Measurements from ENCODE around the gene CD276. TPM values are rescaled to one million over a fixed set of nuclear protein-coding genes. Genes with fewer than 3 reads are reported as not detected.

Gene CD276
- total RNA-seq, result 84.5 and 88.8 TPM in 2 replicates

DNA sequence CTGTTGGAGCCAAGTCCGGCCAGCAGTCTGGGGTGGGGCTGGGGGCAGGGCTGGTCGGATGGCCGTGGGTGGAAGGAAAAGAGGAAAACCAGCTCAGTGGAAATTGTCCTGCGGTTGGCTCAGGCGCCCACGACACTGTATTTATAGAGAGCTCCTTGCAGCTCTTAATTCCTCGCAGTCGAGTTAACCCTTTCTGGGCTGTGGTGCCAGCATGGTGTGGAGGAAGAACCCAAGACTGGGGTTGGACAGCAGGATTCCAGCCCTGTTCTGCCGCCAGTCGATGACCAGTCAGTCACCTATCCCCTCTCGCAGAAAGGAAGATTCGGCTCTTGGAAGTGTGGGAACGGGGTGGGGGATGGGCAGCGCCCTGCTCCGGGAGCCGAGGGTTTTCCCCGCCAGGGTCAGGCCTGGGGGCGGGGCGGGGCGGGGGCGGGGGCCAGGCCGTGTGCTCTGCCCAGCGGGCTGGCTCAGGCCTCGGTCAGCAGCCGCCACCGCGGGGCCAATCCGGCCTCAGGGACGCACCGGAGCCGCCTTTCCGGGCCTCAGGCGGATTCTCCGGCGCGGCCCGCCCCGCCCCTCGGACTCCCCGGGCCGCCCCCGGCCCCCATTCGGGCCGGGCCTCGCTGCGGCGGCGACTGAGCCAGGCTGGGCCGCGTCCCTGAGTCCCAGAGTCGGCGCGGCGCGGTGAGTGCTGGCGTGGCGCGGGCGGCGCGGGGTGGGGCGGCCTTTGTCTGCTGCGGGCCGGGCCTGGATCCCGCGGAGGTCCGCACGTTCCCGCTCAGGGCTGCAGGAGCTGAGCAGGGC is at the start of gene CD276:
TSS of gene CD276 (plus strand) at position 607 of the 804 bp plus-strand sequence. CDS start 15,257 bp downstream, outside the sequence.

DNA sequence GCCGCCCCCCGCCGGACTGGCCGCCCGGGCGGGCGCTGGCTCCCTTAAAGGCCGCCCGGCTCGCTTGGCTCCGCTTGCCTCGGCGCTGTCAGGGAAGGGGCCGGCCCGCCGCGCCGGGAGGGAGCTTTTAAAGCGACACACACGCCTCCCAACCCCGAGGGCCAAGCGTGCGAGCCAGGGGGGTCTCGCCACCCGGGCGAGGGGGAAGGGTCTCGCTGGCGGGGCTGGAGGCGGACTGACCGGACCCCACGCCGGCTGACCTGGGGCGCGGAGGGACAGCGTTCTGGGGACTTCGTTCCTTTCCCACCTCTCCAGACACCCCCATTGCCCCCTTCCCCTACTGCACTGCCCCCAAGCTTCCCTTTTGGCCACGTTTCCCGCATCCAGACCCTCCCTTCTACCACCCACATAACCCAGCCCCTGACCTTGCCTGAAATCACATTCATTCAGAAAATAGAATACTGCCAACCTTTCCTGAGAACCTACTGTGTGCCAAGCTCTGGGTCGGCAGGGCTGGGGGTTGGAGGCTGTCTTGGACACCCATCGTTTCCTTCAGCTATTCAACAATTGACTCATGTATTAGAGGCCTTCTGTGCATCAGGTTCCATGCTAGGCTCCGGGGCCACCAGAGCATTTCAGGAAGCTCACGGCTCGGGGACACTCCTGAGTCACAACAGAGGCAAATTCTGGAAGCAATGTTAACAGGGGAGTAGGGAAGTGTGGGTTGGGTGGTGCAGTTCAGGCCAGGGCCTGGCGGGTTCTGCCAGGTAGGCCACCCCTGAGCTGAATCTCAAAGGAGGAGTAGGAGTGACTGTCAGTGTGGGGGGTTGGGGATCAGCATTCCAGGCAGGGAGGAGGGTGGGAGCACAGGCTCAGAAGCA is 69.3 kb downstream of the CD276 start, which contains the start of gene INSYN1:
TSS of gene INSYN1 (minus strand) at position 102 of the 881 bp plus-strand sequence. CDS start 2,221 bp downstream, outside the sequence.

Other genes starting within 250 kb of the CD276 start
- gene REC114, start 241.2 kb upstream of the CD276 start, total RNA-seq, result not detected in 2 replicates
- gene NPTN, start 51.0 kb upstream of the CD276 start, total RNA-seq, result 76.4 and 82.1 TPM in 2 replicates
- 3.6 and 5.6 TPM in 2 replicates for gene INSYN1, start 69.0 kb downstream of the CD276 start, total RNA-seq
- not detected in 2 replicates for gene TBC1D21, start 189.2 kb downstream of the CD276 start, total RNA-seq
- gene LOXL1, start 242.1 kb downstream of the CD276 start, total RNA-seq, result 340 and 410 TPM in 2 replicates

Measured in cardiac ventricle fibroblast (primary cell).